ENCODE data around the gene NDUFS2.
A peak's percentile ranks its signal among the peaks of the same experiment; 100 is the strongest.
"Not testable (repeated sequence)": the region's sequence is repeated elsewhere in the genome, so short reads cannot be mapped to it uniquely, and the experiment has no call there.

NDUFS2 gene

GRCh38 chr1:161255955-161256520 lies 53.9 kb downstream of the NDUFS2 start:
- DNase-seq: not testable (repeated sequence)

DNA sequence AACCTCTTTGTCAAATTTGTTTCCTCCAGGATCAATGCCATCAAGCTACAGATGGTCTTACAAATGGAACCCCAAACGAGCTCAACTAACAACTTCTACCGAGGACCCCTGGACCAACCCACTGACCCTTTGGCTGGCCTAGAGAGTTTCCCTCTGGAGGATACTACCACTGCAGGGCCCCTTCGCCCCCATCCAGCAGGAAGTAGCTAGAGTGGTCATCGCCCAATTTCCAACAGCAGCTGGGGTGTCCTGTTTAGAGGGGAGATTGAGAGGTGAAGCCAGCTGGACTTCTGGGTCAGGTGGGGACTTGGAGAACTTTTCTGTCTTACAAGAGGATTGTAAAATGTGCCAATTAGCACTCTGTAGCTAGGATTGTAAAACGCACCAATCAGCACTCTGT lies 54.9 kb downstream of the NDUFS2 start:
- not testable (repeated sequence) for DNase-seq

DNA sequence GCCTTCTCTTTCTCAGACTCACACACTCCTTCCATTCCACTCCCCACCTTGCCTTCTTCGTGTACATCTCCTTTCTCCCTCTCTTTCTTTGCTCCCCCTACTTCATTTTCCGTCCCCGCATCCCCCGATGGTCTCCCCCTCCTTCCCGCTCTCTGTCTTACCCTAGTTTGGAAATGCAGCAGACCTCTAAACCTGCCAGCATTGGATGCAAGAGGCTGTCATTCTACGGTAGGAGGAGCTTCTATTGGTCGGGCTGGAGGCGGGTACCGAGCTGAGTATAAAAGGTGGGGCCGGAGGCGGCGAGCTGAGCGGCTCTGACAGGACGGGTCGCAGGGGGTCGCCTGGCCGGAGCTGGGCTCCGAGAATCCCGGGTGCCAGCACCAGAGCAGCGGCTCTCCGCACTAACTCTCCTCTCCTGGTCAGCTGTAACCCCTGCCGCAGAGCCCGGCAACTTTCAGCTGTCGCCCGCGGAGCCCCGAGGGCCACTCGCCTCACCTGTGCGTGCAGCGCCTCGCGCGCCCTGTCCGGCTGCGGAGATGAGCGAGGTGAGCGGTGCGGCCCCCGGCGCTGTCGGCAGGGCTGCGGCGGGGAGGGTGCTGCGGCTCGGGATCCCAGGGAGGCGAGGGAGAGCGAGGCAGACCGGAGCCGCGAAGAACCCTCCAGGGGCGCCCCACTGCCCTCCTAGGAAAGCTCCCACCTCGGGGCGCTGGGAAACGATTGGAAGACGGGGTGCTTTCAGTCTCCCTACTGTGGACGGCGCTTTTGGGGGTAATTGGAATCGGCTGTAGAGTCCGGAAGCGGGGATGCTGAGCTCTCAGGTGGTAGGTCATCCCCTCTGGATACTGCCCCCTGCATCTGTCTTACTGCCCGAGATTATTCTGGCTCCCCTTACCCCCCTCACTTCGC lies 56.5 kb downstream of the NDUFS2 start, which contains the start of gene PCP4L1:
PCP4L1 (plus strand) TSS at position 307 of the 906 bp plus-strand sequence; CDS start at position 537, 230 bp downstream.
- peak in 2 of 5 donors; percentile 6 to 16 for DNase-seq

DNA sequence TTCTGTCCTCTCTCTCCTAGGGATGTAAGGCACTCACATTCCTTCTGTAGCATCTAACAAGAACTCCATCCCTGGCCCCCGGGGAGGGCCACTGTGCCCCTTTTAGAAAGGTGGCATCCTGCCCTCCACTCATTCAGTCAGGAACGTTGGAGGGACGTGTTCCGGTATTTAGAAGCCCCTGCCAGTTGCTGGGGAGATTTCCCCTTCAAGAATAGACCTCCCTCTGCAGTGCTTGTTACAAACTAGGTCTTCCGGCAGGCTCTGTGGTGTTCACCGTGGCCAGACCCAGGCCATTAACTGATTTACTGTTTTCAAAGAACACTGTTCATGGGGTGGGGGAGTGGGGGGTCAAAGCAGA lies 57.2 kb downstream of the NDUFS2 start:
- no peak for DNase-seq

- no peak for DNase-seq
These were observed 57.6 kb downstream of the NDUFS2 start for GRCh38 chr1:161259765-161260164.

GRCh38 chr1:161260376-161261260 lies 58.5 kb downstream of the NDUFS2 start:
- DNase-seq: no peak

- no peak for DNase-seq
These were observed 59.4 kb downstream of the NDUFS2 start for GRCh38 chr1:161261261-161262235.
